Measurements from ENCODE around the gene TRMT112. TPM values are rescaled to one million over a fixed set of nuclear protein-coding genes. Genes with fewer than 3 reads are reported as not detected.

The TRMT112 gene
- total RNA-seq, 1 donor from 2014 or later, result 108 TPM

DNA sequence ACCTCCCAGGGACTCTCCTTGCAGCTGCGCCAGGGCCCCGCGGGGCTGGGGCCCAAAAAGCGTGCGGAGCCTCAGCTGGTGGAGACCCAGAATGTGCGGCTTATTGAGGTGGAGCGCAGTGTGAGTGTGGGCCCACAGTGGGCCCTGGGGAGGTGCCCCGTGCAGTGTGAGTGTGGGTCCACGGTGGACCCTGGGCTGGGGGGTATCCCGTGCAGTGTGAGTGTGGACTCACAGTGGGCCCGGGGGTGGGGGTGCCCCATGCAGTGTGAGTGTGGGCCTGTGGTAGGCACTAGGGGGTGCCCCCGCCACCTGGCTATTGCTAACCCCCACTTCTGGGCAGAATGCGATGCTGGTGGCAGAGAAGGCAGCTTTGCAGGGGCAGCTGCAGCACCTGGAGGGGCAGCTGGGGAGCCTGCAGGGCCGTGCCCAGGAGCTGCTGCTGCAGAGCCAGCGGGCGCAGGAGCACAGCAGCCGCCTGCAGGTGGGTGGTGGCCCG, 33.8 kb upstream of the TRMT112 start:
- no peak for DNase-seq

DNA sequence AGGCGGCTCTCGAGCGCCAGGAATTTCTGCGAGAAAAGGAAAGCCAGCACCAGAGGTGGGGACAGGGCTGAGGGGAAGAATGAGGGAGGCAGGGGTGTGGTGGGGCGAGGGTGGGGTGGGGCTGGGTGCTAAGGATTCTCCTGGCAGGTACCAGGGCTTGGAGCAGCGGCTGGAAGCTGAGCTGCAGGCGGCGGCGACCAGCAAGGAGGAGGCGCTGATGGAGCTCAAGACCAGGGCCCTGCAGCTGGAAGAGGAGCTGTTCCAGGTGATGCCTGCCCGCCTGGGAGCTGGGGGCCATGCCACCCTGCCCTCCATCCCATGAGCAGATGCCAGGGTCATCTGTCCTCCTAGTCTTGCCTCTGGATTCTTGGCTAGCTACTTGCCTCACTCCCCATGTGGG, 32.0 kb upstream of the TRMT112 start:
- no peak for DNase-seq

DNA sequence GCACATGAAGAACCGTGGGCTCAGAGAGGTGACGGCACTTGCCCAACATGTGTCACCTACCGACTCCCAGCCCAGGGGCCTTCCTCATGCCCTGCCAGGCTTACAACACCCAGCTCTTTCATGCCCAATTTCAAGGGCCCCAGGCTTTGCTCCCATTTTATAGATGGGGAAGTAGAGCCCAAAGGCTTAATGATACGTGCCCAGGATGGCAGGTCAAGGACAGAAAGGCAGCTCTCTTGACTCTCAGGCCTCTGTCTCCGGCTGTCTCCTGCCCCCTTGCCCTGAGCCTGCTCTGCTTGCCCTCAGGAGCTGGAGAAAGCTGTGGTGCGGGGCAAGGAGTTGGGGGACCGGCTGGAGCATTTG, 31.6 kb upstream of the TRMT112 start:
- DNase-seq, result no peak

DNA sequence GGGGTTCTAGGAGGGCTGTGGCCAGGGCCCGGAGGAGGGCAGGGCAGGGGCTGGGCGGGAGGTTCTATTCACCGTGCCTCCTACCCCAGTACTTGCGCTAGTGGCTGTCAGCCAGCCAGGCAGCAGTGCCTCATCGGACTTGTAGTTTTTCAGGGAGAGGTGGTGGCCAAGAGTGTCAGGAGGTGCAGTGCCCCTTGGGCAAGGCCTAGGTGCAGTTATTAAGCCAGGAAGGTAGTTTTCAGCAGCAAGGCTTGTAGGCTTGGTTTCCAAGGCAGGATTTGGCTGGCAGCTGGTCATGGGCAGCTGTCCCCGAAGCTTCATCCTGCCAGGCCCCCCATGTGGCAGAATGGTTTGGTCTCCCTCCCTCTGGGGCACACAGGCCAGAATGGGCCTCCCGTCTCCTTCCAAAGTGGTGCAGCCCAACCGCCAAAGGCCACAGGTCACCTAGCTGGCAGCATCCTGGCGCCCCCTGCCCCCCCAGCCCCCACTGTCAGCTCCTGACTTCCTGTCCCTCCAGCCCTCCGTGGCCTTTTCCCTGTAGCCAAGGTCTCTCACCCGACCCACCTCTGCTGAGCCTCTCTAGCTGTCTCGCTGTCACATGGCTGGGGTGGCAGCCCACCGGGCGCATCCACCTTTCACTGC, 31.1 kb upstream of the TRMT112 start:
- no peak for DNase-seq

DNA sequence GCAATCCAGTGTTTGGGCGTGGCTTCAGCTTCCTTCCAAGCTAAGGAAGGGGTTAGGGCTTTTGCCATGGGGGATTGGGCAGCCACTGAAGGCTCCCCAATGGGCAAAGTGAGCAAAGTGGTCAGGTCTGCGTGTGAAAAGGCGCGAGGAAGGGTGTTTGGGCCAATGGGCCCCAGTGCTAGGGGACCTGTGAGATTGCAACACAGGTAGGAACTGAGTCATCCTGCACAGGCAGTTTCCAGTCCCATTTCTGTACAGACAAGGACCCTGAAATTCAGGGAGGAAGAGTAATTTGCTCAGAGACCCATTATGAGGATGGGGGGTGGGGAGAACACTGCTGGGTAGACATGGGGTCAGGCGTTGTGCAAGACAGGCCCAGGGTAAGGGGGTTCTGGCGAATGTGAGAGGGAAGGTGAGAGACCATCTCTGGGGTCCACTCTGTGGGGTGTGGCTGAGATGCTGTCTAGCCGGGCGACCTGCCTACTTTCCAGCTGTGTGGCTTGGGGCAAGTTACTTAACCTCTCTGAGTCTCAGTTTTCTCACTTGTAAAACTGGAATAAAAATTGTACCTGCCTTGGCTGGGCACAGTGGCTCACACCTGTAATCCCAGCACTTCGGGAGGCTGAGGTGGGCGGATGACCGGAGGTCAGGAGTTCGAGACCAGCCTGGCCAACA, 30.0 kb upstream of the TRMT112 start:
- no peak for DNase-seq

DNA sequence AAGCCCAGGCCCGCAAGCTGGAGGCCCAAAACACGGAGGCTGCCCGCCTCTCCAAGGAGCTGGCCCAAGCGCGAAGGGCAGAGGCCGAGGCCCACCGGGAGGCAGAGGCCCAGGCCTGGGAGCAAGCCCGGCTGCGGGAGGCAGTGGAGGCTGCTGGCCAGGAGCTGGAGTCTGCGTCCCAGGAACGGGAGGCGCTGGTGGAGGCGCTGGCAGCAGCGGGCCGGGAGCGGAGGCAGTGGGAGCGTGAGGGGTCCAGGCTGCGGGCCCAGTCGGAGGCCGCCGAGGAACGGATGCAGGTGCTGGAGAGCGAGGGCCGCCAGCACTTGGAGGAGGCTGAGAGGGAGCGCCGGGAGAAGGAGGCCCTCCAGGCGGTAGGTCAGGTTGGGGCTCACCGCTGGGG, 27.4 kb upstream of the TRMT112 start:
- DNase-seq, result no peak

DNA sequence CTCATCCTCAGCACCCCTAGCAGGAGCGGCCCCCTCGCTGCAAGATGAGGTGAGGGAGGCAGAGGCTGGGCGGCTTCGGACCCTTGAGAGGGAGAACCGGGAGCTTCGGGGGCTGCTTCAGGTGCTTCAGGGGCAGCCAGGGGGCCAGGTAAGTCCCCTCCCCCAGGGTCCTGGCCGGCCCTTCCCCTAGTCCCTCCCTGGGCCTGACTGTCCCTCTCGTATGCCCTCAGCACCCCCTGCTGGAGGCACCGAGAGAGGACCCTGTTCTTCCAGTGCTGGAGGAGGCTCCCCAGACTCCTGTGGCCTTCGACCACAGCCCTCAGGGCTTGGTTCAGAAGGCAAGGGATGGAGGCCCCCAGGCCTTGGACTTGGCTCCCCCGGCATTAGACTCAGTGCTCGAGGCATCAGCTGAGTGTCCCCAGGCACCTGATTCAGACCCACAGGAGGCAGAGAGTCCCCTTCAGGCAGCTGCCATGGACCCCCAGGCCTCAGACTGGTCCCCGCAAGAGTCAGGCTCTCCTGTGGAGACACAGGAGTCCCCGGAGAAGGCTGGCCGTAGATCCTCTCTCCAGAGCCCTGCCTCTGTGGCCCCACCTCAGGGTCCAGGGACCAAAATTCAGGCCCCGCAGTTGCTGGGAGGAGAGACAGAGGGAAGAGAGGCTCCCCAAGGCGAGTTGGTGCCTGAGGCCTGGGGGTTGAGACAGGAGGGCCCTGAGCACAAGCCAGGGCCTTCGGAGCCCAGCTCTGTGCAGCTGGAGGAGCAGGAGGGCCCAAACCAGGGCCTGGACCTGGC, 26.6 kb upstream of the TRMT112 start:
- no peak for DNase-seq

DNA sequence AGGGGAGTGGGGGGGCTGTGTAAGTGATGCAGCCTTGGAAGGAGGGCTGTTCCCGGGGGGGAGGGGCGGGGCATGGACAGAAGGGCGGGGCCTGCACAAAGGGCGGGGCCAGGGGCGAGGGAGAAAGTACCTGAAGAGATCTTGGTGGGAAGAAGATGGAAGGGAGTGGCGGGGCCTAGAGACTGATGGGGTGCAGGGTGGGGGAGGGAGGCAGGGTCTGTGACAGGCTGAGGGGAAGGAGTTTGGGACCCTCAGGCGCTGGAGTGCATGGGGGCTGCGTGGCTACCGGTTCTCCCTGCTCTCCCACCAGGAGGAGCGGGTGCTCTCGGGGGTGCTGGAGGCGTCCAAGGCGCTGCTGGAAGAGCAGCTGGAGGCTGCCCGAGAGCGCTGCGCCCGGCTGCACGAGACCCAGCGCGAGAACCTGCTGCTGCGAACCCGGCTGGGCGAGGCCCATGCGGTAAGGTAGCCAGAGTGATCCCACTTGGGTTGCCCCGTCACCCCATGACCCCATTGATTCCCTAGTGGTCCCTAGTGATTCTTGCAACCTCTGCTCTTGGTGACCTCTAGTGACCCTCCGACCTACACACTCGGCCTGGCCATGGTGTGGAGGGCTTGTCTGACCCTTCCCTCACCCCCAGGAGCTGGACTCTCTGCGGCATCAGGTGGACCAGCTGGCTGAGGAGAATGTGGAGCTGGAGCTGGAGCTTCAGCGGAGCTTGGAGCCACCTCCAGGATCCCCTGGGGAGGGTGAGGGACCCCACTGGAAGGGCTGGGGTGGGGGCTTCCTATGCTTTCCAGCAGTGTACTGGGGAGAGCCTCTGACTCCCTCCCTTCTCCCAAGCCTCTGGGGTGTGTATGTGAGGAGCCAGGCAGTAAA, 25.7 kb upstream of the TRMT112 start:
- no peak for DNase-seq

DNA sequence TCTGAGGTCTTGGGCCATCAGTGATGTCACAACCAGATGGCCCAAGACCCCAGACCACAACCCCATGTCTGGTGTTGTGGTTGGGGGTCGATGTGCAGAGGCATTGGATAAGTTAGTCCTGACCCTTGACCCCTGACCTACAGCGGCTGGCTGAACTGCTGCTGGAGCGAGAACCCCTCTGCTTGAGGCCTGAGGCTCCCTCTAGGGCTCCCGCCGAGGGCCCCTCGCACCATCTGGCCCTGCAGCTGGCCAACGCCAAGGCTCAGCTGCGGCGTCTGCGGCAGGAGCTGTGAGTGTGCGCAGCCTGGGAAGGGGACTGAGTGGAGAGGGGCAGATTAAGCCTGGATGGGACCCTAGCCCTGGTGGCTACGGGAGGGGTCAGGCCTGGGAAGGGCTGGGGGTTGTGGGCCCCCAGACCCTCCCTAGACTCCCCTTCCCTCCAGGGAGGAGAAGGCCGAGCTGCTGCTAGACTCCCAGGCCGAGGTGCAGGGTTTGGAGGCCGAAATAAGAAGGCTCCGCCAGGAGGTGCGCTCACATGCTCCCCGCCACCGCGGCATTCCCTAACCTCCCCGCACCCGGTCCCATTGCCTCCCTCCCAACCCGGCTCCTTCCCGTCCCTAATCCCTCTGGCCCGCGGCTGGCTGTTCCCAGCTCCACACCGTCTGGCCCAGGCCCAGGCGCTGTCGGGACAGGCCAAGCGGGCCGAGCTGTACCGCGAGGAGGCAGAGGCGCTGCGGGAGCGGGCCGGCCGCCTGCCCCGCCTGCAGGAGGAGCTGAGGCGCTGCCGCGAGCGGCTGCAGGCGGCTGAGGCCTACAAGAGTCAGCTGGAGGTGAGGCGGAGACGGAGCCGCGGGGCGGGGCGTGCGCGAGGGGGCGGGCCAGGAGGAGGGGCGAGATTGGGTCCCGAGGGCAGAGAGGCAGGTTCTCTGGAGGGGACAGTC, 24.8 kb upstream of the TRMT112 start:
- peak; percentile 51 for DNase-seq

DNA sequence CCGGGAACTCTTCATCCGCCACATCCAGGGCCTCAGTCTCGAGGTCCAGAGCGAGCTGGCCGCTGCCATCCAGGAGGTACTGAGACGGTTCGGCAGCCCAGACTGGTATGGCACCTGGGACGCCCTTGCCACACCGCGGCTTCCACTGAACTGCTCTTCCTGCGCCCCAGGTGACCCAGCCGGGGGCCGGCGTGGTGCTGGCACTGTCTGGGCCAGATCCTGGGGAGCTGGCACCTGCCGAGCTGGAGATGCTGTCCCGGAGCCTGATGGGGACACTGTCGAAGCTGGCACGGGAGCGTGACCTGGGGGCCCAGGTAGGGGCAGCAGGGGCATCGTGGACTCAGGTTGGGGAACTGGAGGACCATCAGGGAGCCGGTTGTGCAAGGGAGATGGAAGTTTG, 24.1 kb upstream of the TRMT112 start:
- no peak for DNase-seq

DNA sequence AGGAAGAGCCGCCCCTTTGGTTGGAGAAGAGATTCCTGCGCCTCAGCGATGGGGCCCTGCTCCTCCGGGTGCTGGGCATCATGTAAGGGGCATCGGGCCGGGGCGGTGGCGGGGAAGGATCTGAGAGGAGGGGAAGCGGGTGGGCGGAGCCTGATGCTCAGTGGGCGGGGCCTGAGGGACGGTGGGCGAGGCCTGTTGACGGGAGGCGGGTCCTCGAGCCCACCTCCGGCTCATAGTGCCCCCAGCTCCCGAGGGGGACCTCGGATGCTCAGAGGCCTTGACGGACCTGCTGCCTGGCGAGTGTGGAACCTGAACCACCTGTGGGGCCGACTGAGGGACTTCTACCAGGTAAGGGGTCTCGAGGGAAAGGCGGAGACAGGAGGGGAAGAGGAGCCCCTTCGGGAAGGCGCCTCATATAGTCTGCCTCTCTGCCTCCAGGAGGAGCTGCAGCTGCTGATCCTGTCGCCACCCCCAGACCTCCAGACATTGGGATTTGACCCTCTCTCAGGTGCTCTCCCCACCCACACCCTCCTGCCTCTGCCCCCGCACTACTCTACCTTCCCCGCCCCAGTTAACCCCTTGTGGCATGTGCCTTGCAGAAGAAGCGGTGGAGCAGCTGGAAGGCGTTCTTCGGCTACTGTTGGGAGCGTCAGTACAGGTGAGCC, 23.4 kb upstream of the TRMT112 start:
- DNase-seq, result no peak

DNA sequence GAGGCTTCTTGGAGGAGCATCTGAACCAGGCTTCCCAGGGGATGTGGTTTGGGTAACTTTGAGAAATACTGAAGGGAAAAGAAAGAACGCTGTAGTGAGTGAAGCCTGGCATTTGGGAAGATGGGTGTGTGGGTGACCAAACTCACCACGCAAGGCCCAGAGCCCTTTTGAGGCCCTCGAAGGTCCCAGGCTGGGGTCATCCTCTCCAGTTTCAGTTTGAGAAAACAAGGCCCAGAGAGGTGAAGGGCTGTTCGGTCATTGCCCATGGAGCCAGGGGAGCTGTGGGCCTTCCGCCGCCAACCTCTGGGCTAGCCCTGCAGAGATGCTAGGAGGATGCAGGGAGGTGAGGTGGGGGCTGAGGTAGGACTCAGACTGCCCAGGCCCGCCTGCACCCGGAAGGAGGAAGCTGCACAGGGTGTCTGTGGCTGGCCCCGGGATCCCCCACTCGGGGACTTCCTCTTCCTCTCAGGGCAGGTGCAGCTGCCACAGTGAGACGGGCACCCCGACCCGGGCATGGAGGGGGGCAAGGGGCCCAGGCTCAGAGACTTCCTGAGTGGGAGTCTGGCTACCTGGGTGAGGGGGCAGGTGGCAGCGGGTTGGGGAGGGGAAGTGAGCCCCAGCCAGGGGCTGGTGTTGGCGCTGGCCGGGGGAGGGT, 22.5 kb upstream of the TRMT112 start, which contains the start of gene CCDC88B:
TSS of gene CCDC88B (plus strand) at position 451 of the 655 bp plus-strand sequence. CDS start at position 514, 63 bp downstream.
- DNase-seq, result no peak

DNA sequence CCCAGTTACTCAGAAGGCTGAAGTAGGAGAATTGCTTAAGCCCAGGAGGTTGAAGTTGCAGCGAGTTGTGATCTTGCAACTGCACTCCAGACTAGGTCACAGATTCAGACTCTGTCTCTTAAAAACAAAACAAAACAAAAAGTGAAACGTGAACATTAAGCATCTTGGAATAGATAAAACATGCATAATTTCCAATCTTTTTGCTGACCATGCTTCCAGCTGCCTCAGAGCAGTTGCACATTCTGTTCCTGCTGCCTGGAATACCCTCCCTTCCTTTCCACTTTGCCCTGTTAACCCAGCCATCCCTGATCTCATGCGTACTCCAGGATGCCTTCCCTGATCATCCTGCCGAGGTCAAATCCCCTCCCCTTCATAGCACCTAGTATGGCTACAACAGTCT, 21.9 kb upstream of the TRMT112 start:
- DNase-seq, result no peak

DNA sequence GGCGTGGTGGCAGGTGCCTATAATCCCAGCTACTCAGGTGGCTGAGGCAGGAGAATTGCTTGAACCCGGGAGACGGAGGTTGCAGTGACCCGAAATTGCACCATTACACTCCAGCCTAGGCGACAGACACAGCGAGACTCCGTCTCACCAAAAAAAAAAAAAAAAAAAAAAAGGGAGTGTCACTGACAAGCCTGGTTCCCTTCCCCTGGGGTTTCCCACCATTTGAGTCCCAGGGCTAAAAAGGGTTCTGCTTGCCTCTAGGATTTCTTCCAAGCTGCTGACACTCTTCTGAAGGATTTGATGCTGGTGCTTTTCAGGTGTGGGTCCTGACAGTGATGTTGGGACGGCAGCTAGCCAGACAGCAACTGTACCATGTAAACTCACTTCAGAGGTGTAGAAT, 21.4 kb upstream of the TRMT112 start:
- DNase-seq, result no peak

DNA sequence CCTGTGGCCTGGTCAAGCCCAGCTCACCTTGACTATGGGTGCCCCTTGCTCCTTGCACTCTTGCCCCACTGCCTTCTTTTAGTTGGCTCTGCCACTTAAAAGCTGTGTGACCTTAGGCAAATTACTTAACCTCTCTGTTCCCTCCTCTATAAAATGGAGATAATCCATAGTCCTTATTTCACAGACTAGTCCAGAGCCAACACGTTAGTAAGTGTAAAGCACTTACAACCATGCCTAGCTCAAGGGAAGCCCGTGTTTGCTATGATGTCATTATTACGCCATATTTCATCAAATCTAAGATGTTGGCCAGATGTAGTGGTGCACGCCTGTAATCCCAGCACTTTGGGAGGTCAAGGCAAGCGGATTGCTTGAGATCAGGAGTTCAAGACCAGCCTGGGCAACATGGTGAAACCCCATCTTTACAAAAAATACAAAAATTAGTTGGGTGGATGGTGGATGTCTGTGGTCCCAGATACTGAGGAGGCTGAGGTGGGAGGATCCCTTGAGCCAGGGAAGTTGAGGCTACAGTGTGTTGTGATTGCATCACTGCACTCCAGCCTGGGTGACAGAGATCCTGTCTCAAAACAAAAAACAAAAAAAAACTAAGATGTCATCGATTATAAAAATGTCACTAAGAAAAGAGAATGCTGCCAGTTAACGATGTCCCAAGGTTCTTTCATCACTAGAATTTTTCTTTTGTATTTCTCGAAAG, 20.3 kb upstream of the TRMT112 start:
- DNase-seq, result no peak

DNA sequence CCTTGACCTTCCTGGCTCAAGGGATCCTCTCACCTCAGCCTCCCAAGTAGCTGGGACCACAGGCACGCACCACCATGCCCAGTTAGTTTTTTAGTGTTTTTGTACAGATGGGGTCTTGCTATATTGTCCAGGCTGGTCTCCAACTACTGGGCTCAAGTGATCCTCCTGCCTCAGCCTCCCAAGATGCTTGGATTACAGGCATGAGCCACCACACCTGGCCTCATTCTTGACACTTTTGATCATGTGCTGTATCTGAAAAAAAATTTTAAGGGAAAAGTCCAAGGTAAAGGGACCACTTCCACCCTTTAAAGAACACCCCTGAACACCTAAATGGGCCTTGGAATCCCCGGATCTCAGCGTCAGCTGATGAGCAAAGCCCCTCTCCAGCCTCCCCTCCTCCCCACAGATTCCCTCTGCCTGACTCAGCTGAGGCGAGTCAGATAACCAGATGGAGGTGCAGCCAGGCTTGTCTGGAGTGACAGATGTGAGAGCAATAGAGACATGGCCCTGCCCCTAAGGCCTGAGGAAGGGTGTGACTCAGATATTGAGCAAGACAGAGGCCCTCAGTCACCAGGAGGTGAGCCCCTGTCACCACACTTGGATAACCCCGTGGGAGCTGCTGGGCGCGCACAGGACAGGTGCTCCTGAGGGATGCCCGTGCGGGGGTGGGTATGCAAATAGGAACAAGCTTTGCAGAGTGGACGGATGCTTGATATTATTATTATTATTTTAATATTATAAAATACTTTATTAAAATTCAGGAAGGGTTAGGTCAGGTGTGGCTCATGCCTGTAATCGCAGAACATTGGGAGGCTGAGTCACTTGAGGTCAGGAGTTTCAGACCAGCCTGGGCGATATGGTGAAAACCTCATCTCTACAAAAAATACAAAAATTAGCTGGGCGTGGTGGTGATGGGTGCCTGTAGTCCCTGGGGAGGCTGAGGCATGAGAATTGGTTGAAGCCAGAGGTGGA, 17.7 kb upstream of the TRMT112 start:
- no peak for DNase-seq

DNA sequence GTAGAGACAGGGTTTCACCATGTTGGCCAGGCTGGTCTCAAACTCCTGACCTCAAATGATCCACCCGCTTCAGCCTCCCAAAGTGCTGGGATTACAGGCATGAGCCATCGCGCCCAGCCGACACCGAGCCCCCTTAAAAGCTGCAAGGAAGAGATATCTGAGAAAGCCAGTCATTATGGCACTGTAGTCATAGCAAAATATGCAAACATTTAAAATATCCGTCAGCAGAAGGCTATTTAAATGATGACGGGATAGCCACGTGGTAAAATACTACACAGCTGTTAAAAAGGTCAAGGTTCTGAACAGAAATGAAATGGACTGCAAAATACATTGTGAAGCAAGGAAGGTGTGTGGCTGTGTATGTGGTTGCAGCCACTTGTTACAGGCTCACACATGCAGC, 16.2 kb upstream of the TRMT112 start:
- DNase-seq, result no peak

All from skin of body (tissue), 2 donors.